Fibroblast of lung (primary cell): Measurements from ENCODE around the gene CALCOCO1. TPM values are rescaled to one million over a fixed set of nuclear protein-coding genes. Genes with fewer than 3 reads are reported as not detected.
A peak's percentile ranks its signal among the peaks of the same experiment; 100 is the strongest.

ENCODE experiments used
- DNase-seq, 2 donors: peaks; one replicate each; pipeline versions ENCODE4 v3.0.0 to v3.0.0-alpha.2; 2010; ENCODE audit warnings: low read depth in 2 of 2
- H2AFZ ChIP-seq: 2 replicates; pipeline ENCODE4 v1.5.1; 2012; ENCODE audit warnings: low read length, control low read depth, inconsistent platforms
- H3K27ac ChIP-seq: 2 replicates; pipeline ENCODE4 v1.5.1; 2011; ENCODE audit warnings: low read length, control low read depth; ENCODE audit not compliant: insufficient read depth
- H3K27me3 ChIP-seq: 2 replicates; pipeline ENCODE4 v1.5.1; 2011; ENCODE audit warnings: mild to moderate bottlenecking, low read length; ENCODE audit not compliant: control insufficient read depth, insufficient read depth
- H3K36me3 ChIP-seq: 2 replicates; pipeline ENCODE4 v1.5.1; 2011; ENCODE audit warnings: low read length; ENCODE audit not compliant: control insufficient read depth, insufficient read depth
- H3K4me1 ChIP-seq: 2 replicates; pipeline ENCODE4 v1.5.1; 2011; ENCODE audit warnings: low read length; ENCODE audit not compliant: control insufficient read depth, insufficient read depth; ENCODE audit errors: extremely low read depth
- H3K4me2 ChIP-seq: 2 replicates; pipeline ENCODE4 v1.5.1; 2011; ENCODE audit warnings: low read length, control low read depth; ENCODE audit not compliant: insufficient read depth; ENCODE audit errors: extremely low read depth
- H3K4me3 ChIP-seq, 4 experiments: fragments of 200-600 bp in 1 of 4; sonication (generic) in 1 of 4; replicated peaks in 1 of 4; 2 replicates each; pipeline ENCODE4 v1.5.1; 2011 to 2016; ENCODE audit warnings: low read length in 4 of 4, low read depth in 3 of 4, mild to moderate bottlenecking in 3 of 4, control low read depth in 2 of 4, inconsistent platforms in 1 of 4, mixed read lengths in 1 of 4; ENCODE audit not compliant: insufficient read depth in 1 of 4; ENCODE audit errors: control extremely low read depth in 1 of 4
- H3K79me2 ChIP-seq: 2 replicates; pipeline ENCODE4 v1.5.1; 2012; ENCODE audit warnings: mild to moderate bottlenecking, low read length, inconsistent platforms; ENCODE audit not compliant: control insufficient read depth, insufficient read depth
- H3K9ac ChIP-seq: 2 replicates; pipeline ENCODE4 v1.5.1; 2011; ENCODE audit warnings: mild to moderate bottlenecking, low read length, control low read depth; ENCODE audit not compliant: insufficient read depth
- H3K9me3 ChIP-seq: 2 replicates; pipeline ENCODE4 v1.5.1; 2012; ENCODE audit warnings: low read depth, low read length; ENCODE audit not compliant: control insufficient read depth, insufficient read depth
- H4K20me1 ChIP-seq: 2 replicates; pipeline ENCODE4 v1.5.1; 2011; ENCODE audit warnings: low read length; ENCODE audit not compliant: control insufficient read depth, insufficient read depth; ENCODE audit errors: extremely low read depth
- EZH2 ChIP-seq: IDR thresholded peaks from 2 replicates; pipeline ENCODE4 v1.5.1; 2012; ENCODE audit warnings: low read length, control low read depth, mild to moderate bottlenecking; ENCODE audit errors: missing control alignments
- polyA plus RNA-seq, 2 donors: library from polyadenylated mRNA; depleted of rRNA in 1 of 2; stranded (reverse) in 1 of 2; unstranded in 1 of 2; fragments of >200 nt; gene quantifications; 2 replicates each; pipeline ENCODE4 v1.2.1, GENCODE V29; 2011 to 2012; ENCODE audit warnings: missing spikeins in 1 of 2
- total RNA-seq: library from RNA; depleted of rRNA; stranded (reverse); fragments of >200 nt; gene quantifications from 2 replicates; pipeline ENCODE4 v1.2.1, GENCODE V29; 2014
- TF ChIP-seq, protein P1 (sequence below), 2 donors: IDR thresholded peaks in 1 of 2; conservative IDR thresholded peaks in 1 of 2; 1 replicate in 1 of 2; 2 replicates in 1 of 2; pipeline ENCODE4 v1.5.1; 2011 to 2012; ENCODE audit warnings: low read length in 2 of 2, control low read depth in 1 of 2, inconsistent platforms in 1 of 2, low read depth in 1 of 2, mild to moderate bottlenecking in 1 of 2

Gene CALCOCO1
- total and polyA plus RNA-seq, 2 donors (not counting 1 experiment from before 2014, with no cell fraction given) = 116 to 125 TPM

DNA sequence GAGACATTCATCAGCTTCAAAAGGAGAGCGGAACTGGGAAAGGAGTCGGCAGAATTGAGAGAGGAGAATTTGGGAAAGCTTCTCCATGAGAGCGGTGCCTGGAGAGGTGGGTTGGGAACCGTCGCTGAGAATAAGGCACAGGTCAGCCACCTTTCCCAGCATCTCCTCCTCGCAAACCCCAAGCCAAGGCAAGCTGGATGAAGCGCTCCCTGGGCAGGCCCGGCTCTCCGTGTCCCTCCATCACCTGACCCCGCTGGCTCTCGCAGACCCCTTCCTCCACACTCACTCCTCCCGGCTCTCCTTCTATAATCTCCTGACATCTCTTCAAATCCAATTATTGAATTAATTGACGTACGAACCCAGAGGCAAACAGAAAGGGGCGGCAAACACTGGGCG is 32.5 kb downstream of the CALCOCO1 start:
- no peak overlapping the region for H3K4me2 ChIP-seq

DNA sequence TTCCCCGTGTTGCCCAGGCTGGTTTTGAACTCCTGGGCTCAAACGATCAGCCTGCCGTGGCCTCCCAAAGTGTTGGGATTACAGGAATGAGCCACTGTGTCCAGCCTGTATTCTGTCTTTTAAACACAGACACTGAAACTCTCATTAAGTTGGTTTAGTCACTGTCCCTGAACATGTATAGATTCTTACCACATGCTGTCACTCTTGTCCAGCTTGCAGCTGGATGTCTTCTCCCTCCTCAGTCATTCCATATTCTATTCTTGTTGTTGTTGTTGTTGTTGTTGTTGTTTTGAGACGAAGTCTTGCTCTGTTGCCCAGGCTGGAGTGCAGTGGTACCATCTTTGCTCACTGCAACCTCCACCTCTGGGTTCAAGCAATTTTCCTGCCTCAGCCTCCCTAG is 39.1 kb downstream of the CALCOCO1 start:
- Histone ChIP-seq H3K9me3 (no peaks in the 10 kb centered on the region), H3K9ac (no peak overlapping the region), H3K36me3 (no peaks in the 10 kb centered on the region), H2AFZ (no peak overlapping the region), H3K27me3 (peaks cover 2% of the 10 kb centered on the region), H3K4me2 (no peak overlapping the region), H4K20me1 (no peaks in the 10 kb centered on the region), H3K79me2 (no peaks in the 10 kb centered on the region), H3K27ac (no peak overlapping the region), H3K4me3 (no peak overlapping the region), H3K4me1 (no peaks in the 10 kb centered on the region)
- TF ChIP-seq EZH2 = no peak
- TF ChIP-seq, protein P1, sequence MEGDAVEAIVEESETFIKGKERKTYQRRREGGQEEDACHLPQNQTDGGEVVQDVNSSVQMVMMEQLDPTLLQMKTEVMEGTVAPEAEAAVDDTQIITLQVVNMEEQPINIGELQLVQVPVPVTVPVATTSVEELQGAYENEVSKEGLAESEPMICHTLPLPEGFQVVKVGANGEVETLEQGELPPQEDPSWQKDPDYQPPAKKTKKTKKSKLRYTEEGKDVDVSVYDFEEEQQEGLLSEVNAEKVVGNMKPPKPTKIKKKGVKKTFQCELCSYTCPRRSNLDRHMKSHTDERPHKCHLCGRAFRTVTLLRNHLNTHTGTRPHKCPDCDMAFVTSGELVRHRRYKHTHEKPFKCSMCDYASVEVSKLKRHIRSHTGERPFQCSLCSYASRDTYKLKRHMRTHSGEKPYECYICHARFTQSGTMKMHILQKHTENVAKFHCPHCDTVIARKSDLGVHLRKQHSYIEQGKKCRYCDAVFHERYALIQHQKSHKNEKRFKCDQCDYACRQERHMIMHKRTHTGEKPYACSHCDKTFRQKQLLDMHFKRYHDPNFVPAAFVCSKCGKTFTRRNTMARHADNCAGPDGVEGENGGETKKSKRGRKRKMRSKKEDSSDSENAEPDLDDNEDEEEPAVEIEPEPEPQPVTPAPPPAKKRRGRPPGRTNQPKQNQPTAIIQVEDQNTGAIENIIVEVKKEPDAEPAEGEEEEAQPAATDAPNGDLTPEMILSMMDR (conservative IDR thresholded peaks at IDR 0.05 in 1 of 2, IDR thresholded peaks at IDR 0.05 in 1 of 2; ENCODE audit: low read depth in 1 of 2, low read length in 2 of 2) = no peak
- DNase-seq = no peak

More for the DNA sequence above, 32.5 kb downstream of the CALCOCO1 start:
- Histone ChIP-seq H3K27me3 (peaks cover 17% of the 10 kb centered on the region), H3K79me2 (no peaks in the 10 kb centered on the region), H3K9ac (no peak overlapping the region), H3K36me3 (no peaks in the 10 kb centered on the region), H3K4me3 (peak overlapping the region in 1 of 4 experiments; percentile 23), H4K20me1 (no peaks in the 10 kb centered on the region), H3K27ac (no peak overlapping the region), H3K9me3 (no peaks in the 10 kb centered on the region), H3K4me1 (peaks cover 5% of the 10 kb centered on the region), H2AFZ (no peak overlapping the region)
- no peak for DNase-seq
- TF ChIP-seq, protein P1 (conservative IDR thresholded peaks at IDR 0.05 in 1 of 2, IDR thresholded peaks at IDR 0.05 in 1 of 2; ENCODE audit: low read depth in 1 of 2, low read length in 2 of 2) = no peak
- TF ChIP-seq EZH2 = no peak

DNA sequence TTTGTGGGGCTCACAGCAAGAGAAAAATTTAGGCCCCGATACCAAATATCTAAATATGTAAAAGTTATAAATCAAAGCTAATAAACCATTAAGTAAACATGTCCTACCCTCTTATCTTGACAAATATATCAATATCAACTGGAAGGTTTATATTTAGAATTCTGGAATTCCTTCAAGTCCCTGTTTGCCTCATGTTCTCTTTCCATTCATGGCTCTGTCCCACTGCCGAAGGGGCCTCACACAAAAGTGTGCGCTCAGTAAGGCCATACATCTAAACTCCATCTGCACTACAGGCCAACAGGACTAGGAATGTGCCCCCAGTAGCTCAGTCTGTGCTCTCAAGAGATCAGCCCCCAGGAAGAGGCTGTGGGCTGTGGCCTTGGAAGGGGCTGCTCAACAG is 40.8 kb downstream of the CALCOCO1 start:
- TF ChIP-seq EZH2 = no peak
- TF ChIP-seq, protein P1 (conservative IDR thresholded peaks at IDR 0.05 in 1 of 2, IDR thresholded peaks at IDR 0.05 in 1 of 2; ENCODE audit: low read depth in 1 of 2, low read length in 2 of 2) = no peak
- Histone ChIP-seq H2AFZ (no peak overlapping the region), H3K9ac (no peak overlapping the region), H3K27ac (no peak overlapping the region), H3K4me1 (no peaks in the 10 kb centered on the region), H3K4me3 (no peak overlapping the region), H3K79me2 (no peaks in the 10 kb centered on the region), H3K36me3 (no peaks in the 10 kb centered on the region), H3K4me2 (no peak overlapping the region), H3K27me3 (peaks cover 2% of the 10 kb centered on the region), H4K20me1 (no peaks in the 10 kb centered on the region), H3K9me3 (no peaks in the 10 kb centered on the region)
- no peak for DNase-seq
